Activated CD4-positive, CD25-positive, alpha-beta regulatory T cell treated with anti-CD3 and anti-CD28 coated beads, Interleukin-2, amount 50 U/mL, for 16 hours (primary cell): ENCODE results near the gene ENTREP1.

Source experiments
- DNase-seq: peaks from one replicate; pipeline ENCODE4 v3.0.0-alpha.2; 2020; ENCODE audit warnings: low read depth, low spot score

The ENTREP1 gene

GRCh38 chr9:69364510-69365150, 39.6 kb downstream of the ENTREP1 start:
- DNase-seq, result no peak

GRCh38 chr9:69370430-69370829, 45.4 kb downstream of the ENTREP1 start:
- no peak for DNase-seq

GRCh38 chr9:69371001-69371400, 46.0 kb downstream of the ENTREP1 start:
- DNase-seq, result no peak

DNA sequence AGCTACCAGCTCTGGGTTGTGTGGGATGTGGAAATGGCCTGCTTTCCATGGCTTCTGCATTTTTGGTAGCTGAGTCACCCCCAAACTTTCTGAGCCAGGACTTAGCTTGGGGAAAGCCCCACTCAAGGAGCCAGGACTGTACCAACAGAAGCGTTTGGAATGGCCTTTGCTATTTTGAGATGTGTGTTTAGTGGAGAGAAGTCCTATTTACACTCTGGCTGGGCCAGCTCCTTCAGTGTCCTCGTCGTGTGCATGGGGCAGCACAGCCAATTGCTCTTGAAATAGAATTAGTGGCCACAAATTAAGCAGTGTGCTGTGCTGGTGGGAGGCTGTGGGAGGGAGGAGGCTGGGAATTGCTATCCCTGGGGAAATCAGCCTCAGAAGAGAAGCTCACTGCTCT, 51.6 kb downstream of the ENTREP1 start:
- no peak for DNase-seq

- DNase-seq, result no peak
These were observed 52.3 kb downstream of the ENTREP1 start for GRCh38 chr9:69377291-69377690.

DNA sequence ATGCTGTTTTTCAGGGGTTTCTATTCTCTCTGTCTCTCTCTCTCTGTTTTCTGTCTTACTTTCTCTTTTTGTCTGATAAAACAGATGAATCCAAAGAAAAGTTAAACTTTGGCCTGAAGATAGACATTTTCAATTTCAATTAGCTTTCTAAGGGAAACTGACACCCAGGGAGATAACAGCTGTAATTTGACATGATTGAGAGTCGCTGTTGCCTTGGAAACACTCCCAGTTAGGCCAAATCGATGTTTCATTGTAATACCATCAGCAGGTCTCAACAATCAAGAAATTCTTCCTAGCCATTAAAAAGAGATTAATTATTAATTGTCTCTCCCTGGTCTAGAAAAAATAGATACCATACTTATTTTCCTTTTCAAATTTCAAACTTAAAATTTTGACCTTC, 53.0 kb downstream of the ENTREP1 start:
- no peak for DNase-seq

GRCh38 chr9:69379270-69379982, 54.4 kb downstream of the ENTREP1 start:
- DNase-seq, result no peak

- DNase-seq, result no peak
These were observed 55.3 kb downstream of the ENTREP1 start for GRCh38 chr9:69380301-69380700.

GRCh38 chr9:69380811-69381210, 55.8 kb downstream of the ENTREP1 start:
- DNase-seq, result no peak

GRCh38 chr9:69382135-69382534, 57.1 kb downstream of the ENTREP1 start:
- no peak for DNase-seq

DNA sequence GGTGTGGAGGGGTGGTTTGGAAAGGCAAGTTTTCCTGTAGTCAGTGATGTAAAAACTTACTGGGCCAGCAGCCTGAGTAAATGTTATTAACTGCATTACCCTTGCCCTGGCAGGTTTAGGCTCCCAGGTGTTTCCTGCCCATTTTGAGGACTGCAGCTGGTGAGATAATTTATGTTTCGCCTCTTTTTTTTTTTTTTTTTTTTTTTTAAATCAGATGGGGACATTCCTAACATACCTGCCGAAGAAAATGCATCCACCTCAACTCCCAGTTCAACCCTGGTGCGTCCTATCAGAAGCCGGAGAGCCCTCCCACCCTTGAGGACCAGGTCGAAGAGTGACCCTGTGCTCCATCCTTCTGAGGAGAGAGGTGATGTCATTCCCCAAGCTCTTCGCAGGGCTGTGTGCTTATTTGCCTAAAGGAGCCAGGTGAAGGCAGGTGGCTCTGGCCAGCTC, 60.6 kb downstream of the ENTREP1 start:
- DNase-seq, result no peak

GRCh38 chr9:69386651-69387050, 61.6 kb downstream of the ENTREP1 start:
- no peak for DNase-seq

- DNase-seq, result no peak
These were observed 63.6 kb downstream of the ENTREP1 start for GRCh38 chr9:69388596-69388995.

DNA sequence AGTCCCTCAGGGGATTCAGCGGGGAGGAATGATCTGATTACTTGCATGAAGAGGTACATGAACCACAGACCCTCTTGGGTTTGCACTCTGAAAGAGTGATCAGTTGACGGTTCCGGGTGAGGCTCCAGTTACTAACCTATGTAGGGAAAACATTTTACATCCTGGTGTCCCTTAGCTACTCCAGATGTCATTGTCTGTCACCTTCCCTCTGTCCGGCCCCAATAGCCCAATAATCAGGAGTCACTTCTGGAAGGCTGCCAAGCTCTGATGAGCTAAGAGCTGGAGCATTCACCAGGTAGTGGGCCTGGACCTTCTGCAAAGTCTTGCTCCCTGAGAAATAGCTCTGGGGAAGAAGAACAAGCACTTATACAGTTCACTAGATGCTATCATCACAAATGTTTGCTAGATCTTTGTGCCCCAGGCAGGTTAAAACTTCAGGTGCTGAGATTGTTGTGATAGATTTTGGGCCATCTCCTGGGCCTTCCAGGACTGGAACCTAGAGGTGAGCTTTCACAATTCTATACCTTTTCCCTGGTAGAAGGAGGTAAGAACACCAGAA, 64.5 kb downstream of the ENTREP1 start:
- no peak for DNase-seq

DNA sequence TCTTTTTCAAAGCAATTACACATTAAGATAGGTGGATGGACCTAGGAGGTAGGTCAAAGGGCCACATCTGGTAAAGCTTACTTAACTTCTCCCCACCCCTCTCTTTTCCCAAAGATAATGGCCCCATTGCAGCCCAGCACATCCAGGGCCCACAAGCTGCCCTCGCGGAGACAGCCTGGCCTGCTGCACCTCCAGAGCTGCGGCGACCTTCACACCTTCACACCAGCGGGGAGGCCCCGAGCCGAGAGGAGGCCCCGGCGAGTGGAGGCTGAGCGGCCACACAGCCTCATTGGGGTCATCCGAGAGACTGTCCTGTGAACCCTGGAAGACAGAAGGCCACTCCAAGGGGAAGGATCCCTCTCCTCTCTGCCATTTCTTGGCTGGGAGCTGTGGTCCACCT, 66.5 kb downstream of the ENTREP1 start:
- no peak for DNase-seq

- no peak for DNase-seq
These were observed 66.9 kb downstream of the ENTREP1 start for GRCh38 chr9:69391946-69392345.

- no peak for DNase-seq
These were observed 67.8 kb downstream of the ENTREP1 start for GRCh38 chr9:69392826-69393225.

DNA sequence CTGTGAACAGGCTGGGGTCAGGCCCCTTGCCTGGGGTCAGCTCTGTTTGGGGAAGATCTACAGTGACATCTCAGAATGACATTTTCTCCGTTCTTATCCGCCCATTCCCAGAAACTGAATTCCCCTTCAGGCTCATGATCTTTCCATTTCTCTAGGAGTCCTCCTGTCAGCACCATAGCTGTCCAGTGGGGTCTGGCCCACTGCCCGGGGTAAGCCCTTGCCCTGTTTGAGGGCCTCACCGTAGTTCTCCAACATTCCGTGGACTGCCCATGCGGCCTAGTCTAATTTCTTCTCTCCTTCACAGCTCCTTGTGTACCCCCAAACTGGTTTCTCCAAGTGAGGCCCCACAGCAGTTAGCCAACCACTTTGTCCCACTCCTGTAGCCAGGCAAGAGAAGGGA, 68.4 kb downstream of the ENTREP1 start:
- no peak for DNase-seq

GRCh38 chr9:69395718-69396117, 70.7 kb downstream of the ENTREP1 start:
- no peak for DNase-seq

DNA sequence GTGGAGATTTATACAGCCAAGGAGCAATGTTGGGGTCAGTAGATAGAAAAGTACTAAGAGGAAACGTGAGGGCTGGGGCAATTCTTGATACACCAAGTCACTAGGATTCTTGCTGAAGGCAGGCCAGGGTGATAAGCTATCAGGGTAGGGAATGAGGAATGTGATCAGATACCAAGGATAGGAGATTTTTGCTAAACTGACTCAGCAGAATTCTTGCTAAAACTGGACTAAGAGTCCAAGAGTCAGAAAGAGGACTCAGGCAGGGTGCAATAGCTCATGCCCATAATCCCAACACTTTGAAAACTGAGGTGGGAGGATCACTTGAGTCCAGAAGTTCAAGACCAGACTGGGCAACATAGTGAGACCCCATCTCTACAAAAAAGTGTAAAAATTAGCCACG, 71.7 kb downstream of the ENTREP1 start:
- no peak for DNase-seq

DNA sequence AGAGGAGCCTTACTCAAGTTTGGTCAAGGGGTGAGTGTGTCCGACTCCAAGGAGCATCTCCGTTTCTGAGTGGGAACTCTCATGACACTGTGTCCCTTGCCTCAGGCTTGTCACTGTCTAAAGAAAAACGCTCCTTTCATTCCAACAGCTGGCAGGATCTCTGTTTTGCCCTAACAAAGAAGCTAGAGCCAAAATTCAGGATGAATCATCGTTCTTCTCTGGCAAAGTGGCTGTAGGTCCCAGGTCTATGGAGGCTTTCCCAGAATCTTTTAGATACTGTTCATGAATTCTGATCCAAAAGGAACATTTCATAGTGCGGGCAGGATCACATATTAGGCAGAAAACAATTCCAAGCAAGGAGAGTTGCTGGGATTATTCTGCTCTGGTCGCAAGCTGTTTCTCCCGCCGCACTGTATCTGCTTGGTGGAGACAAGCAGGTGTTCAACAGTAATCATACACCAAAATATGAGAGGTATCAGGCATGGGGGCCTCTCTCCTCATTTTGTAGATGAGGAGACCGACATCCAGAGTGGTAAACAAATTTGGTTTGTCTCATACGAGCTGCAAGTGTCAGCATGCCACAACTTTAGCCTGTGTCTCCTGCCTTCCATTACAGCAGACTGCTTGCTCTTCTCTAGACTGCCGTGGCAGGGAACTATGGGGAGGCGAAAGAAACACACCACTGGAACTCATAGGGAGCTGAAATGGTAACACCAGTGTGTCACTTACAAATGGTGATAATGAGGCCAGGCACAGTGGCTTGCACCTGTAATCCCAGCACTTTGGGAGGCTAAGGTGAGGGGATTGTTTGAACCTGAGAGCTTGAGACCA, 72.6 kb downstream of the ENTREP1 start:
- DNase-seq, result no peak

DNA sequence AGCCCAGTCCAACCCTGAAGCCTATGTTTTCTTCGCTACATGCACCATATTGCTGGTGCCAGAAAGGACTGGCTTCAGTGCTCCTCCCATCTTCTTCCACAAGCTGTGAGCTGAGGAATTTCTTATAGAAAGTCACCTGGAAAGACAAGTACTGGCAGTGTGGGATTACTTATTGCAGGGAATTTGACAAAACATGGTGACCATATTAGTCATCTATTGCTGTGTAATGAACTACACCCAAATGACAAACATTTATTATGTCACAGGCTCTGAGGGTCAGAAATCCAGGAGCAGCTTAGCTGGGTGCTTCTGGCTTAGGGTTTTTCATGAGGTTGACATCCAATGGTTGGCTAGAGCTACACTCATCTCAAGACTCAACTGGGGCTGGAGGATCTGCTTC, 75.5 kb downstream of the ENTREP1 start:
- no peak for DNase-seq
